HUES48 (cell line): ENCODE results near the gene CXCR2.
"Not testable (repeated sequence)": the region's sequence is repeated elsewhere in the genome, so short reads cannot be mapped to it uniquely, and the experiment has no call there.

Experiments
- H3K27ac ChIP-seq: one replicate; pipeline ENCODE4 v1.7.0; 2013; ENCODE audit warnings: low read depth, low read length, inconsistent platforms
- H3K27me3 ChIP-seq: 2 replicates; pipeline ENCODE4 v1.6.1; 2013; ENCODE audit warnings: mild to moderate bottlenecking, low read length; ENCODE audit not compliant: control insufficient read depth, insufficient read depth
- H3K36me3 ChIP-seq: 2 replicates; pipeline ENCODE4 v1.6.1; 2013; ENCODE audit warnings: low read length; ENCODE audit not compliant: control insufficient read depth, insufficient read depth
- H3K4me1 ChIP-seq: 2 replicates; pipeline ENCODE4 v1.6.1; 2013; ENCODE audit warnings: mild to moderate bottlenecking, low read length; ENCODE audit not compliant: control insufficient read depth, insufficient read depth
- H3K4me3 ChIP-seq: 2 replicates; pipeline ENCODE4 v1.5.1; 2013; ENCODE audit warnings: mild to moderate bottlenecking, low read depth, low read length
- H3K9ac ChIP-seq: 2 replicates; pipeline ENCODE4 v1.6.1; 2013; ENCODE audit warnings: mild to moderate bottlenecking, low read depth, low read length, moderate library complexity
- H3K9me3 ChIP-seq: 2 replicates; pipeline ENCODE4 v1.6.1; 2013; ENCODE audit warnings: low read length; ENCODE audit not compliant: control insufficient read depth, insufficient read depth

CXCR2 gene

DNA sequence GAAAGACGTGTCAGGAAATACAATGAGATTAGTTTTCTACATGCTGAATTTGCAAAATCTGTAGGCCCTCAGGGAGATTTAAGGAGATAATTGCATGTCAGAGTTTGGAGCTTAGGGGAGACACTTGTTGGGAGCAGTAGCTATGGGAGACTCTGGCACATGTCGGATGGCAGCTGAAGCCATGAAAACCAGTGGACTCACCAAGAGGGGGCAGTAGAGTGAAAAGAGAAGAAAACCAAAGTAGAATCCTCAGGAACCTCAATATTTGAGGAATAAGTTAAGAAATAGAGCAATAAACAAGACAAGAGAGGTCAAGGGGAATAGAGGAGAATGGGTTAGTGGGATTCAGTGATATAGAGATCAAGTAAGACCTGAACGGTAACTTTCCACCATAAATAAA is 31.9 kb upstream of the CXCR2 start:
- no peaks in the 10 kb centered on the region for H3K36me3 ChIP-seq
- H3K27ac ChIP-seq, result no peak overlapping the region
- H3K9me3 ChIP-seq, result no peaks in the 10 kb centered on the region

DNA sequence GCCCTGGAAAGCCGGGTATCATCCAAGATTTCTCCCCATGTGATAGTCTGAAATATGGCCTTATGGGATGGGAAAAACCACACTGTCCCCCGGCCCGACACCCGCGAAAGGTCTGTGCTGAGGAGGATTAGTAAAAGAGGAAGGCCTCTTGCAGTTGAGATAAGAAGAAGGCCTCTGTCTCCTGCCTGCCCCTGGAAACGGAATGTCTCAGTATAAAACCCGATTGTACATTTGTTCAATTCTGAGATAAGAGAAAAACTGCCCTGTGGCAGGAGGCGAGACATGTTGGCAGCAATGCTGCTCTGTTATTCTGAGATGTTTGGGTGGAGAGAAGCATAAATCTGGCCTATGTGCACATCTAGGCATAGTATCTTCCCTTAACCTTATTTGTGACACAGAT is 30.0 kb upstream of the CXCR2 start:
- Histone ChIP-seq H3K27ac (no peak overlapping the region), H3K9me3 (no peaks in the 10 kb centered on the region), H3K36me3 (no peaks in the 10 kb centered on the region), H3K4me3 (no peak overlapping the region), H3K27me3 (no peaks in the 10 kb centered on the region), H3K4me1 (no peaks in the 10 kb centered on the region), H3K9ac (no peak overlapping the region)

More for the DNA sequence above, 31.9 kb upstream of the CXCR2 start:
- H3K27me3 ChIP-seq, result no peaks in the 10 kb centered on the region
- no peak overlapping the region for H3K4me3 ChIP-seq
- H3K9ac ChIP-seq, result no peak overlapping the region
- no peaks in the 10 kb centered on the region for H3K4me1 ChIP-seq

DNA sequence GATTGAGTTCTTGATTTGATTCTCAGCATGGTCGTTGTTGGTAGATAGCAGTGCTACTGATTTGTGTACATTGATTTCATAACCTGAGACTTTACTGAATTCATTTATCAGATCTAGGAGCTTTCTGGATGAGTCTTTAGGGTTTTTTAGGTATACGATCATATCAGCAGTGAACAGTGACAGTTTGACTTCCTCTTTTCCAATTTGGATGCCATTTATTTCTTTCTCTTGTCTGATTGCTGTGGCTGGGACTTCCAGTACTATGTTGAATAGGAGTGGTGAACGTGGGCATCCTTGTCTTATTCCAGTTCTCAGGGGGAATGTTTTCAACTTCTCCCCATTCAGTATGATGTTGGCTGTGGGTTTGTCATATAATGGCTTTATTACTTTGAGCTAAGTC is 27.9 kb upstream of the CXCR2 start:
- Histone ChIP-seq H3K27ac (no peak overlapping the region), H3K9ac (no peak overlapping the region), H3K4me3 (no peak overlapping the region), H3K27me3 (no peaks in the 10 kb centered on the region), H3K9me3 (no peaks in the 10 kb centered on the region), H3K36me3 (no peaks in the 10 kb centered on the region), H3K4me1 (no peaks in the 10 kb centered on the region)

DNA sequence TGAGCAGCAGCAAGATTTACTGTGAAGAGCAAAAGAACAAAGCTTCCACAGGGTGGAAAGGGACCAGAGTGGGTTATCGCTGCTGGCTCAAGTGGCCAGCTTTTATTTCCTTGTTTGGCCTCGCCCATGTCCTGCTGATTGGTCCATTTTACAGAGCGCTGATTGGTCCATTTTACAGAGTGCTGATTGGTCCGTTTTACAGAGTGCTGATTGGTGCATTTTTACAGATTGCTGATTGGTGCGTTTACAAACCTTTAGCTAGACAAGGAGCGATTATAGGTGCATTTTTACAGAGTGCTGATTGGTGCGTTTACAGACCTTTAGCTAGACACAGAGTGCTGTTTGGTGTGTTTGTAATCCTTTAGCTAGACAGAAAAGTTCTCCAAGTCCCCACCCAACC is 17.0 kb upstream of the CXCR2 start:
- not testable (repeated sequence) for H3K9ac ChIP-seq, H3K36me3 ChIP-seq, H3K27ac ChIP-seq, H3K4me1 ChIP-seq, H3K4me3 ChIP-seq, H3K27me3 ChIP-seq
- peaks cover 25% of the 10 kb centered on the region for H3K9me3 ChIP-seq

DNA sequence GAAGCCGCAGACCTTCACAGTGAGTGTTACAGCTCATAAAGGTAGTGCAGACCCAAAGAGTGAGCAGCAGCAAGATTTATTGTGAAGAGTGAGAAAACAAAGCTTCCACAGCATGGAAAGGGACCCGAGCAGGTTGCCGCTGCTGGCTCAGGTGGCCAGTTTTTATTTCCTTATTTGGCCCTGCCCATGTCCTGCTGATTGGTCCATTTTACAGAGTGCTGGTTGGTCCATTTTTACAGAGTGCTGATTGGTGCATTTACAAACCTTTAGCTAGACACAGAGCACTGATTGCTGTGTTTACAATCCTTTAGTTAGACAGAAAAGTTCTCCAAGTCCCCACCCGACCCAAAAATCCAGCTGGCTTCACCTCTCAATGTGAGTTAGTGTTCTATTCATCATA is 4.0 kb upstream of the CXCR2 start:
- H3K9ac ChIP-seq, H3K36me3 ChIP-seq, H3K4me3 ChIP-seq, H3K27ac ChIP-seq, H3K9me3 ChIP-seq, H3K27me3 ChIP-seq: not testable (repeated sequence)
- H3K4me1 ChIP-seq, result peaks cover 12% of the 10 kb centered on the region; the same call in 1 of the 2 replicates

DNA sequence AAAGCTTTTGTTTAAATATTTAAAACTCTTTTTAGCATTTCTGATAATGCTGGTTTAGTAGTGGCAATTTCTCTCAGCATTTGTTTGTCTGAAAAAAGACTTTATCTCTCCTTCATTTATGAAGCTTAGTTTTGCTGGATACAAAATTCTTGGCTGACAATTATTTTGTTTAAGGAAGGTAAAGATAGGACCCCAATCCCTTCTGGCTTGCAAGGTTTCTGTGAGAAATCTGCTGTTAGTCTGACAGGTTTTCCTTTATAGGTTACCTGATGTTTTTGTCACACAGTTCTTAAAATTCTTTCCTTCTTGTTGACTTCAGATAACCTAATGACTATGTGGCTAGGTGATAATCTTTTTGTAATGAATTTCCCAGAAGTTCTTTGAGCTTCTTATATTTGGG is 3.5 kb upstream of the CXCR2 start:
- H3K4me1 ChIP-seq, result peaks cover 12% of the 10 kb centered on the region; the same call in 1 of the 2 replicates
- not testable (repeated sequence) for H3K9me3 ChIP-seq, H3K27me3 ChIP-seq, H3K9ac ChIP-seq, H3K36me3 ChIP-seq, H3K27ac ChIP-seq, H3K4me3 ChIP-seq

DNA sequence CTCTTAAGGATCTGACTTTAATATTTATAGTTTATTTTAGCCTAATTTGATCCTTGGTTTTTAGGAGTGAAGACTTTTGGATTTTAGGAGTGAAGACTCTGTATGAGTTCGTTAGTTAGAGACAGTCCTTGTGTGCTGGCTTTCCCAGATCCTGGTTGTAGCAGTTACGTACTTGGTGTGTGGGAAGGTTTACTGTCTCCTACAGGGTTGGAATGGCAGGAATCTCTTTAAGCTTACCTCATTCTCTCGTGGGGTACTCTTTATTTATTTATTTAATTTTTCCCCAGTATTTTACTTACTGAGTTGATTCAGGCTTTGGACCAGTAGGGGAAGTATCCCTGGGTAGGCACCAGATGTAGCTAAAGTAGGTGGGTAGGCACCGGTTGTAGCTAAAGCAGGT is 1.8 kb upstream of the CXCR2 start:
- Histone ChIP-seq H3K36me3 (no peaks in the 10 kb centered on the region), H3K9me3 (no peaks in the 10 kb centered on the region), H3K27ac (no peak overlapping the region), H3K4me1 (peaks cover 12% of the 10 kb centered on the region; the same call in 1 of the 2 replicates), H3K4me3 (no peak overlapping the region), H3K27me3 (no peaks in the 10 kb centered on the region), H3K9ac (no peak overlapping the region)

DNA sequence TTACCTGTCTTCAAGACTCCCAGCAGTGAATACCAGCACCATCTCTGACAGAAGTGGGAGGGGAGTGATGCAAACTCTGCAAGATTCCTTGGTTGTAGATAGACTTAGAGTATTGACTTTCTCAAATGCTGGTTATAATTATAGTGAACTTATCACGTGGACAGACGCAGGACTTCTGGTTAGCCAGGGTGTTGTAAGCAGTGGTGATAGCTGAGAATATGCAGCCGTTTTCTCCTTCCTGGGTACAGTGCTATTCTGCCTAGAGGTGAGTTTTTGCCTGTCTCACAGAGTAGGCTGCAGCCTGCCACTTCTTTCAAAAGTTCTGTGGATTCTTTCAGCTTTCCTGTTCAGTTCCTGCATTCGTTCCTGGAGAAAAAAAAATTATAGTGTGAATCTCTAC is 733 bp upstream of the CXCR2 start:
- Histone ChIP-seq H3K9me3 (no peaks in the 10 kb centered on the region), H3K9ac (no peak overlapping the region), H3K36me3 (no peaks in the 10 kb centered on the region), H3K27ac (no peak overlapping the region), H3K4me3 (no peak overlapping the region), H3K4me1 (peaks cover 12% of the 10 kb centered on the region; the same call in 1 of the 2 replicates), H3K27me3 (no peaks in the 10 kb centered on the region)

DNA sequence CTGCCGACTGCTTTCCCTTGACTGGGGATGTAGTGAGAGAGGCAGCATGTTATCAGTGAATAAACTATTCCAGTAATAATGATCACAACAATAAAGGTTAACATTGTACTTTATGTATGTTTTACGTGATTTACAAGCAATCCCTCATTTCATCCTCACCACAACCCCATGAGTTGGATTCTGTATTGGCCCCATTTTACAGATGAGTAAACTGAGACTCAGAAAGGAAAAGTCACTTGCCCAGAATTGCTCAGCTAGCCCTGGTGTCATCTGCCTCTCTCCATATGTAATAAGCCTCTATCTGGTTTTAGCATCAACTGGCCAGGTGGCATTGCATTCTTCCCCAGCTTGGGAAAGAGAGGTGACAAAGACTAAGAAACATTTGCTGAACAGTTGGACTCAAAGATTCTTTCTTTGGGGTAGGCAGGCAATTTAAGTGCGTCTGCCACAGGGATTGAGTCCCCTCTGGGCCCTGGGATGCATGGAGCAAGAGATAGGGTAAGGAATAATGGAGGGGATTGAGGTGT is 2.2 kb downstream of the CXCR2 start:
- no peaks in the 10 kb centered on the region for H3K9me3 ChIP-seq
- no peaks in the 10 kb centered on the region for H3K36me3 ChIP-seq
- H3K4me1 ChIP-seq, result peaks cover 12% of the 10 kb centered on the region; the same call in 1 of the 2 replicates
- H3K9ac ChIP-seq, result no peak overlapping the region
- no peaks in the 10 kb centered on the region for H3K27me3 ChIP-seq
- H3K4me3 ChIP-seq, result no peak overlapping the region
- H3K27ac ChIP-seq, result no peak overlapping the region

DNA sequence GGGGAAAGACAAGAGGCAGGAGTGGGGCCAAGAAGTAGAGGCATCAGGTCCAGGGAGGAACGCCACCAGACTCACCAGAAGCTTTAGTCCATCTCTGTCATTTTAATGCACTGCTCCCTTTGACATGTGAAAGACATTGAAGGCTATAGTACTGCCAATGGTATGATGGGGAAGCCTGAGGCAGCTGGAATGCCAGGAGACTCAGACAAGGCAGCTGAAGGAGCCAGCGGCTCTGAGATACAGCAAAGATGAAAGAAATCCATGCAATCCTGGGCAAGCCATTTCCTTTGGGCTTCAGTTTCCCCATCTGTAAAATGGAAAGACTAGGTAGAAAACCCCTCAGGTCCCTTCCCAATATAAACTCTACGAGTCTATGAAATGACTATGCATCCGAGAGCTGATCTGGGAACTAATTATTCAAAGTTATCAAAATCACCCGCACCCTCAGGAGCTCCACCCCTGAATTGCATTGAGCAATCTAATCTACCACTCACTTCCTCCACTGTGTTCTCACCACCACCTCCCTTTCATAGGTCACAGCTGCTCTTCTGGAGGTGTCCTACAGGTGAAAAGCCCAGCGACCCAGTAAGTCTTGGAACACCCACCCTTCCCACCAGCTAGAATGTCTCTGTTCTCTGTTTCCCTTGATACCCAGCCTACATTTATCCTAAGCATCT is 3.1 kb downstream of the CXCR2 start:
- Histone ChIP-seq H3K9me3 (no peaks in the 10 kb centered on the region), H3K4me1 (peaks cover 12% of the 10 kb centered on the region; the same call in 1 of the 2 replicates), H3K27ac (no peak overlapping the region), H3K36me3 (no peaks in the 10 kb centered on the region), H3K9ac (no peak overlapping the region), H3K4me3 (no peak overlapping the region), H3K27me3 (no peaks in the 10 kb centered on the region)

DNA sequence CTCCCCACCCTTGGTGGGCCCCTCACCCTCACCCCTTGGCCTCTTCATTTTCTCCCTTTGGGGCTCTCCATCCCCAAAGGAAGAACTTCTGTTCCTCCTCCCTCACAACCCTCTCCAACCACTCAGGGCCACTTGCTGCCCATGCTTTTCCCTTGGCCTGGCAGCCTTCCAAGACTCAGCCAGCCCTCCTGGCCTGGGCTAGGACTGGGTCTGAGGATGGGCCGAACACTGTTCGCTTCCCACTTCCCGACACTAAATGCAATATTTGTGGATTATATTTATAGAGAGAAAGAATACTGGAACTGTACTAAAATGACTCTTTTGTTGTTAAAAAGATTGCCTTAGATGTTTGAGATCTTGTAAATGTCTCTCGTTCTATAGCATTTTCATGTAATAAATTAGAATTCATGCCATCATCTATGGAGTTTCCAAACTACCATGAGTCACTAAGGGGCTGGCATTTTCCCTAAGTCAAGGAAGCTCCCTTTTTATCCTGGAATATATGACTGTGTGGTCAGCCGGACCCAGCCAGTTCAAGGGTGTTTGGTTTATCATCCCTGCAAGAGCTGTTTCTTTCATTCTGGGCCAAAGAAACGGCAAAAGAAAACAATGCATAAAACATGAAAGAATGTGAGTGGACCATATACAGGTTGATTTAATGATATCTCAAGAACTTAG is 3.8 kb downstream of the CXCR2 start:
- Histone ChIP-seq H3K36me3 (no peaks in the 10 kb centered on the region), H3K9ac (no peak overlapping the region), H3K27me3 (no peaks in the 10 kb centered on the region), H3K4me1 (peaks cover 12% of the 10 kb centered on the region; the same call in 1 of the 2 replicates), H3K4me3 (no peak overlapping the region), H3K27ac (no peak overlapping the region), H3K9me3 (no peaks in the 10 kb centered on the region)
